Measurements from ENCODE around the gene OR10AD1.

- TF ChIP-seq POLR2AphosphoS5 (IDR thresholded peaks at IDR 0.05; ENCODE audit: borderline replicate concordance, low read depth, low read length) (no peak), EZH2 (IDR thresholded peaks at IDR 0.05) (no peak), FOXP2 (optimal IDR thresholded peaks at IDR 0.05; ENCODE audit: control extremely low read depth, extremely low read length, insufficient read depth) (no peak)
Measured at GRCh38 chr12:48175613-48176416, 27.3 kb downstream of the OR10AD1 start.

All from SK-N-MC (cell line).